GM11168 (cell line): ENCODE data around the gene ID3.

Source experiments
- in situ Hi-C: fragments of 300-500 bp; cut with MboI; formaldehyde crosslinking; loops from one replicate; pipeline ENCODE4 v1.12.0; 2022; ENCODE audit warnings: low sequenced_read_pairs; ENCODE audit not compliant: unreplicated experiment

ID3 gene

GRCh38 chr1:23559136-23559984 lies at the start of gene ID3:
Gene ID3, minus strand, starts transcription at chr1:23559501. Its CDS starts 75 bp downstream, at chr1:23559426.
- in situ Hi-C loops = no loop called here

GRCh38 chr1:23607944-23608343 lies 48.6 kb upstream of the ID3 start:
- in situ Hi-C loops = no loop called here

GRCh38 chr1:23601968-23602876 lies 42.9 kb upstream of the ID3 start:
- in situ Hi-C loops = no loop called here

- in situ Hi-C loops = no loop called here
These were observed 42.0 kb upstream of the ID3 start for GRCh38 chr1:23601135-23601967.

- in situ Hi-C loops = no loop called here
These were observed 41.0 kb upstream of the ID3 start for GRCh38 chr1:23600283-23600682.

- in situ Hi-C loops = loop anchor here (25.0 kb wide), 1 partner anchor 313 kb away; the partner anchor contains the start of gene CNR2
These were observed 39.8 kb upstream of the ID3 start for GRCh38 chr1:23599125-23599524.

- in situ Hi-C loops = loop anchor here (25.0 kb wide), 1 partner anchor 314 kb away; the partner anchor contains the start of gene CNR2
These were observed 39.1 kb upstream of the ID3 start for GRCh38 chr1:23598424-23598823.

GRCh38 chr1:23597635-23598388 lies 38.5 kb upstream of the ID3 start:
- in situ Hi-C loops = loop anchor here (25.0 kb wide), 1 partner anchor 314 kb away; the partner anchor contains the start of gene CNR2

GRCh38 chr1:23596382-23597358 lies 37.4 kb upstream of the ID3 start:
- in situ Hi-C loops = loop anchor here (25.0 kb wide), 1 partner anchor 316 kb away; the partner anchor contains the start of gene CNR2

- in situ Hi-C loops = loop anchor here (25.0 kb wide), 1 partner anchor 317 kb away; the partner anchor contains the start of gene CNR2
These were observed 35.6 kb upstream of the ID3 start for GRCh38 chr1:23594927-23595353.

GRCh38 chr1:23594149-23594907 lies 35.0 kb upstream of the ID3 start:
- in situ Hi-C loops = loop anchor here (25.0 kb wide), 1 partner anchor 318 kb away; the partner anchor contains the start of gene CNR2

GRCh38 chr1:23593556-23594148 lies 34.4 kb upstream of the ID3 start:
- in situ Hi-C loops = loop anchor here (25.0 kb wide), 1 partner anchor 319 kb away; the partner anchor contains the start of gene CNR2

GRCh38 chr1:23593042-23593521 lies 33.8 kb upstream of the ID3 start:
- in situ Hi-C loops = loop anchor here (25.0 kb wide), 1 partner anchor 319 kb away; the partner anchor contains the start of gene CNR2

- in situ Hi-C loops = loop anchor here (25.0 kb wide), 1 partner anchor 320 kb away; the partner anchor contains the start of gene CNR2
These were observed 33.0 kb upstream of the ID3 start for GRCh38 chr1:23592209-23592892.

GRCh38 chr1:23591460-23592208 lies 32.3 kb upstream of the ID3 start:
- in situ Hi-C loops = loop anchor here (25.0 kb wide), 1 partner anchor 321 kb away; the partner anchor contains the start of gene CNR2
